ENCODE measurements around the gene ANGPTL2.

DNA sequence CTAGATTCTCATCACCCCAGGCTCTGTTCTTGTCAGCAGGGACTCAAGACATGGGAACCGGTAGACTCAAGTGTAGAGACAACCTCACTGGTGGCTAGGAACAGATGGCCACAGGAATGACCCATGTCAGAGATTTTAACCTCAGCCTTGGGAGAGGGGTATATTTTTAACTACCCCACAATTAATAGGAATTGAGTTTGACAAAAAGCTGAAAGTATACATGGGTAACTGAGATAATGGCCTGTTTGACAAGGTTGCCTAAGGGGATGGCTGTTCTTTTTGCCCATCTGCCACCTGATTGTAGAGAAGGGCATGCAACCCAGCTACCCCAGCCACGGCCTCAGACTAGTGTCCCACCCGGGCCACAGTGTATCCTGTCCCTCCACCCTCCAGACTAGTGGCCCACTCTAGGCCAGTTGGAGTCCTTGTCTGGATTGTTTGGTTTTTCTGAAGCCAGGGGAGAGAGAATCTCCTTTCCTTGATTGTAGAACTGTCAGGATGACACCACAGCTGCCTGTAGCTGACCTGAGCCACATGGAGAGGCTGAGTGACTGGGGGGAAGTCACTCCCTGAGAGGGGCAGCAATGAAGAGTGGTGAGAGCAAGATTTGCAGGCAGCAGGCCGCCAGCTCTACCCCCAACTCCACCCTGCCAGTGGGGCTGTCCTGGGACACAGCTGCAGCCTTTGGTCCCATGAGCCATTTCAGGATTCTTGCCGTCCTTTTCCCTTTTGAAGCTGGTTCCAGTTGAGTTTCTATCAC, 14.6 kb upstream of the ANGPTL2 start:
- TF ChIP-seq POLR2A (IDR thresholded peaks at IDR 0.05; ENCODE audit: low read length), result no peak
- no peak for TF ChIP-seq GATA1 (IDR thresholded peaks at IDR 0.05; ENCODE audit: low read depth, low read length)

Measured in erythroblast (primary cell).